OCI-LY7 (cell line): ENCODE results near the gene EMC6.

Source experiments
- CTCF ChIP-seq: fragments of 200-600 bp; sonication (generic); conservative IDR thresholded peaks from 2 replicates; pipeline ENCODE4 v1.5.1; 2014; ENCODE audit warnings: mild to moderate bottlenecking, antibody characterized with exemption, low read length, moderate library complexity, mixed read lengths
- EZH2phosphoT487 ChIP-seq: fragments of 200-600 bp; sonication (generic); IDR thresholded peaks from 2 replicates; pipeline ENCODE4 v1.6.1; 2018; ENCODE audit warnings: low read depth, borderline replicate concordance, mild to moderate bottlenecking, mixed run types, antibody characterized with exemption, low read length, moderate library complexity, mixed read lengths

- TF ChIP-seq CTCF: no peak
- no peak for TF ChIP-seq EZH2phosphoT487
Observed at GRCh38 chr17:3636154-3636907, 32.3 kb upstream of the EMC6 start, which contains the start of the genes CTNS and SHPK.
